Activated T-cell treated with anti-CD3 and anti-CD28 coated beads, Interleukin-2, amount 50 U/mL, for 1 hour (primary cell): ENCODE results near the gene KRTAP20-4.

ENCODE experiments used
- DNase-seq: peaks from one replicate; pipeline ENCODE4 v3.0.0-alpha.2; 2020

KRTAP20-4 gene

DNA sequence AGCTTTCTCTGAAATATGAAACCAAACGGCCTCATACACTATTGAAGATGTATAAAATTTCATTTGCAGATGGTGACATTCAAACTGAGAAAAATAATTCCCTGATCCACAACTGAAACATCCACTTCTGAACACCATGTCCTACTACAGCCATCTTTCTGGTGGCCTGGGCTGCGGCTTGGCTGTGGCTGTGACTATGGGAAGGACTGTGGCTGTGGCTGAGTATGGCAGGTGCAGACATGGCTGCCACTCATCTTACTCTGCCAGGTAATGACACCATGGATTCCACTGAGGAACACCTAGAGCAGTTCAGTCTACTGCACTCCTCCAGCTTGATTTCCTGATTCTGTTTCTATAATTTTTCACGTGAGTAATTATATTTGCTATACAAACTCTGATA, at the start of gene KRTAP20-4:
Gene KRTAP20-4 (plus strand): TSS at position 106 of the 400 bp plus-strand sequence.
- DNase-seq: no peak

DNA sequence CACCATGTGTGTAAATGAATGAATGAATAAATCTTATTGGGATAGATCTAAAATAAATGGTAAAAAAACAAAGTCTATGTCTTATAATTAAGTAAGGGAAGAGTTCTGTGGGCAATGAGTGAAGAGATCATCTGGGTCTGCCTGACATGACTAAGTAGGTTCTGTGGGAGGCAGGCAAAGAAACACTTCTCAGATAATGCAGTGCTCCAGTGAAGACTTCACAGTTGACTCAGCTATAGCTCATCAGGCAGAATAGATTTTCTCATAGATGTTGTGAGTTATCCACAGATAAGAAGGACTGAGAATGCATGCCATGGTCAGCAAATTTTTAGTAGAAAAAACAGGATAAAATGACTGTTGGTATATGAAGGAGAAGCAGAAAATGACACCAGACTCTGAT, 42.7 kb upstream of the KRTAP20-4 start:
- no peak for DNase-seq

DNA sequence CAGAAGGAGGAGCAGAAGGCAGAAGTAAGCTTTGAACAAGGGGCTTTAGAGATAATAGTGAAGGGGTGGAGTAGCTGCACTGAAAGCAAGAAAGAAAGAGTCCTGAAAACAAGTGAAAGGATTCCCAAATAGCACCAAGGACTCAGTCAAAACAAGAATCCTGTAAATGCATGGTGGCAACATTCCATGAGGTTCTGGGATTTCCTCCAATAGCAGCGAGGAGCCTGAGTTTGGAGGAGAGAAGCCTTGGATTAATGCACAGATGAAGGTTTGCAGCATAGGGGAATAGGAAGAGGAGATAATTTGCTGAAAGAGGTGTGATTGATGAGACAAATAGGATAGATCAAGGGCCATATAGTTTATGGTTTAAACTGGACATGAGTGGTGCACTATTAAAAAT, 41.1 kb upstream of the KRTAP20-4 start:
- DNase-seq: no peak

DNA sequence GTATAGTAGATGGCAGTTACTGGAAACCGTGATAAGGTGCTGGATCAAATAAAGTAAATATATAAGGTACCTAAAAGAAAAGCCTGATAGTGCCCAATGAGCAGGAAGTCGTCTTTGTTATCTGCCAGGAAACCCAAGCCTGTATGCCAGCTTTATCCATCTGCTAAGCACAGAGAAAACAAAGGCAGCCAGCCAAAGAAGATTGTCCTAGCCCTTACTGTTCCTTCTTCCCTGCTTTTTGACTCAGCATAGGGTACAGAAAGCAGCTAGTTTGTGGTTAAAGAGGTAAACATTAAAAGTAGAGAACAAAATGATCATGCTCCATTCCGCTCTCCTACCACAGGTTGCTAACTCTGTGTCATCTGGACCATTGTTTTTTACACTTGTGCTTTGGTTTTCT, 40.3 kb upstream of the KRTAP20-4 start:
- no peak for DNase-seq

DNA sequence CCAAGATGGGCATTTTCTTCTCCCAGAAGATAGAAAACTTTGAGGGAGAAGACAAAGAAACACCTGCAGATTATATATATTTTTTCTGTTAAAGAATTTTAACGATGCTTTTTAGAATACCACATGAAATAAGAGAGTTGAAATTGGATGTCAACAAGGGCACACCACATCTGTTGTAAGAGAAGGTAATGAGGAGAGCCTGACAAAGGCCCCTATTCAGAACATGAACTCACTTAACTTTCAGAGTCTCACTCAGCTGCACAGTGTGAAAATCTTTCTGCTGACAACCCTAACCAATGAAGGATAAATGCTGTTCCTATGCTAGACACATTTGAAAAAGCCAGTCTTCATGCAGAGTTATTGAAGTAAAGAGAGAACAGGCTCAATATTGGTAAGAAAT, 37.6 kb upstream of the KRTAP20-4 start:
- DNase-seq: no peak

DNA sequence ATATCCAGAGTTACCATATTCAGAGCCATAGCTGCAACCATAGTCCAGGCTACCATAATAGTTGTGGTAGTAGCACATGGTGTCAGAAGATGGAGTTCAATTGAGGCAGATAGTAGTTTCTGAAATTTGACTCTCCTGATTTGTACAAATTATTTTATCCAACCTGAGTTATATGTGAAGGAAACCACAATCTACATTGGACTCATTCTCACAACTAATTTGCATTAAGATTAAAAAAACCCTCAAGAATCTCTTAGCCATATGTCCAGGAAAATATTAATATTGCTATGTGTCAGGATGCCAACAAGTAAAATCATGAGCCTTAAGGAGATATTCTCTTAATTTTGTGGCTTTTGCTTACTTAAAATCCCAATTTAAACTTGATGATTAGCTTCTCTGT, 30.1 kb upstream of the KRTAP20-4 start, which contains the start of gene KRTAP22-2:
Gene KRTAP22-2 (minus strand): TSS at position 101 of the 400 bp plus-strand sequence.
- DNase-seq: no peak

DNA sequence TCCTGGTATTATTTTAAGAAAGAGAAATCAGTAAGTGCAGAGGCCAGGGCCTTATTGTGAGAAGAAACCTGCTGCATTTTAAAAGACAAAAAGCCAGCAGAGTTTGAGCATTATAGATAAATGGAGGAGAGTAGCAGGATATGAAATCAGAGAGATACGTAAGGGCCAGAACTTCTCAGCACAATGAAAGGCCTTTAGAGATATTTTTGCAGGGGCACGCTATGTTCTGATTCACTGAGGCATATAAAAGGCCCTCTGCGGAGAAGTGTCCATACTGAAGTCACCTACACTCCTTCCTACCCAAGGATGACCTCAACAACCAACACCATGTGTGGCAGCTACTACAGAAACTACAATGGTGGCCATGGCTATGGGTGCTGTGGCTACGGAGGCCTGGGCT, 28.3 kb upstream of the KRTAP20-4 start, which contains the start of gene KRTAP6-3:
Gene KRTAP6-3 (plus strand): TSS at position 301 of the 400 bp plus-strand sequence. CDS start 6 bp downstream, at position 307.
- no peak for DNase-seq

DNA sequence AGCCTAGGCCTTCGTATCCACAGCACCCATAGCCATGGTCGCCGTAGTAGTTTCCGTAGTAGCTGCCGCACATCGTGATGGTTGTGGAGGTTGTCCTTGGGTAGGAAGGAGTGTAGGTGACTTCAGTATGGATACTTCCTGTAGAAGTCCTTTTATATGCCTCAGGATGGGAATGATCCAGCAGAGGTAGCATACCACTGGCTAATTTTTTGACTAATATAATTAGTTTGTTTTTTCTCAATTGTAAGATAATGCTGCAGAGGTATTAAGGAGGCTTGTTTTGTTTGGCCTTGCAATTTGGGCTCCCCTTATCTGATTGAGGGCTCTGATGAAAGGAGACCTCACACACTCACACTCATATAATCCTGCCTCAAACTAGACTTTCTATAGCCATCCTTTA, 21.6 kb upstream of the KRTAP20-4 start, which contains the start of gene KRTAP6-2:
Gene KRTAP6-2 (minus strand): TSS at position 101 of the 400 bp plus-strand sequence. CDS start 28 bp downstream, at position 73.
- DNase-seq: no peak

DNA sequence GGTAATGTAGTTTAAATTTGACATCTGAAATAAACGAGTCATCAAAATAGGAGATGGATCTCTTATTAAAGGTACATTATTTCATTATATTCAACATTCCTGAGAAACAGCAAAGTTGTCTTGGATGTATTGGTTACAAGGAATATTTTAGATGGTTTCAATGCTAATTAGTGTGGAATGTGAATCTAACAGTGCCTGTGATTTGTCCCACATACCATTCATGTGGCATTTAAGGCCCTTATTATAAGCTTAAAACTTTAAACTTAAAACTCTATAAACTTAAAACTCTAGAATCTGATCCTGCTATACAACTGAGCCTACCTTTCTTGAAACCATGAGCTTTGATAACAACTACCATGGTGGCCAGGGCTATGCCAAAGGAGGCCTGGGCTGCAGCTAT, 19.6 kb upstream of the KRTAP20-4 start, which contains the start of gene KRTAP22-1:
Gene KRTAP22-1 (plus strand): TSS at position 301 of the 400 bp plus-strand sequence.
- DNase-seq: no peak

DNA sequence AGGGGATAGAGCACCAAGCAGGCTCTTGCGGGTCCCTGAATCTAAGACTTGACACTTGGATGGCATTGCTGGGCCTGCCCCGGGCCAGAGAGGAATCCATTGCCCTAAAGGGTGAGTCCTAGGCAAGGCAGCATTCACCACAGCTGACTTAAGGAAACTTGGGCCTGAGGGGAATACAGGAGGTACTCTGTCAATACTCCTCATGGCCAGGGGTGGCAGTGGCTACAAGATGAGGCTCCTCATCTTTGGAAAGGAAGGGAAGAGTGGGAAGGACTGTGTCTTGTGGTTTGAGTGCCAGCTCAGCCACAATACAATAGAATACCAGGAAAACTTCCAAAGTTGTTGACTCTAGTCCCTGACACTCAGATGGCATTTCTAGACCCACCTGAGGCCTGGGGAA, 14.5 kb upstream of the KRTAP20-4 start:
- no peak for DNase-seq

DNA sequence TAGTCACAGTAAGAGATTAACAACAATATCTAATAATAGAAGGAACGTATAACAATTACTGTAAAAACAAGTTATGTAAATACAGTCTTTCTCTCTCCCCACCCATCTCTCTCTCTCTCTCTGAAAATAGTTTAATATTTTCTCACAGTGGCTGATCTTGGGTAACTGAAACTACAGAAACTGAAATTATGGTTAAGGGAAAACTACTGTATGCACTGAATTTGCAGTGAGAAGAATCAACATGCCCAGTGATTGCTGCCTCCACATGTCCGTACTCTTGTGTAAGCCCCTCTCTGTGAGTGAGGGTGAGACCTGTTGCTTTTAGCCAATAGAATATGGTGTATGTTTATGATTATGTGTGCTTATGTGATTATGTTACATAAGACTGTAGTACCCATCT, 8.3 kb upstream of the KRTAP20-4 start:
- no peak for DNase-seq

DNA sequence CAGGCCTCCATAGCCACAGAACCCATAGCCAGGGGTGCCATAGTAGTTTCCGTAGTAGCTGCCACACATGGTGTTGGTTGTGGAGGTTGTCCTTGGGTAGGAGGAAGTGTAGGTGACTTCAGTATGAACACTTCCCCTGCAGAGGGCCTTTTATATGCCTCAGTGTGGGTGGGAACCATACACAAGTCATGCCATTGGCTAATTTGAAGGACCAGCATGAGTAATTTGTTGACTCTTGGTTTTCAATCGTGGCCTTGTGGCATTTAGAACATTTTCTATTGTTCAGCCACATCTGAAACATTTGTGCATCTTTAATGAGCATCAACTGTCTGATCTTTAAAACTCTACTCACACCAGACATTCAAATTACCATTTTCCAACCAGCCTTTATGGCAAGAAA, 6.6 kb upstream of the KRTAP20-4 start, which contains the start of gene KRTAP6-1:
Gene KRTAP6-1 (minus strand): TSS at position 95 of the 400 bp plus-strand sequence. CDS start 26 bp downstream, at position 69.
- DNase-seq: no peak

DNA sequence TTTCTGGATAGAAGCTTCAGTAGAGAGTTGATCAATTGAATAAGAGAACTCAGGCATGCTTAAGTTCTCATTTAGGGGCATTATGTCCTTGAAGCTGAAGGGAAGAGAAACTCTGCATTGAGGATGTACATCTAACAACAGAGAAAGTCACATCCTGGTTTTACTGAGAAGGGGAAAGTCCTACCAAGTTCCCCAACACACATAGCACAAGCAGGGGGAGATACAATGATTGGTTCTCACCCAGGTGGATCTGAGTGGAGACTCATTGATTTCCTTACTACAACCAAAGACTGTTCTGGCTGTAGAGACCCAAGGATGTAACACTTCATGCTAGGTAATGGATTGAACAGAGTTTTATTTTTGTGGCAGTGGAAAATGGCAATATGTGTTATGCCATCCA, 5.2 kb upstream of the KRTAP20-4 start:
- no peak for DNase-seq

DNA sequence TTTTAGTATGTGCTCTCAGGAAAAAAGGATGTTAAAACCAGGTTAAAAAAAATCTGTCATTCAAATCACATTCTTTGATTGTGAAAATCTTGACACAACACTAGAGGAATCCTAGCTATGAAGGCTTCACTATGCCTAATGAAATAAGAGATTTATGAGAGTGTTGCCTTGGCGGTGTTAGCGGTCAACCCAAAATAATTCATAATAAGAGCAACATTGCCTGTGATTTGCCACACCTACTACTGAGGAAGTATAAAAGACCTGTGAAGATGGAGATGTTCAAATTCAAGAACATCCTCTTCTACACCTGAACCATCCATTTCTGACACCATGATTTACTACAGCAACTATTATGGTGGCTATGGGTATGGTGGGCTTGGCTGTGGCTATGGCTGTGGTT, 4.3 kb upstream of the KRTAP20-4 start, which contains the start of gene KRTAP20-1:
Gene KRTAP20-1 (plus strand): TSS at position 301 of the 400 bp plus-strand sequence. CDS start 30 bp downstream, at position 331.
- DNase-seq: no peak

DNA sequence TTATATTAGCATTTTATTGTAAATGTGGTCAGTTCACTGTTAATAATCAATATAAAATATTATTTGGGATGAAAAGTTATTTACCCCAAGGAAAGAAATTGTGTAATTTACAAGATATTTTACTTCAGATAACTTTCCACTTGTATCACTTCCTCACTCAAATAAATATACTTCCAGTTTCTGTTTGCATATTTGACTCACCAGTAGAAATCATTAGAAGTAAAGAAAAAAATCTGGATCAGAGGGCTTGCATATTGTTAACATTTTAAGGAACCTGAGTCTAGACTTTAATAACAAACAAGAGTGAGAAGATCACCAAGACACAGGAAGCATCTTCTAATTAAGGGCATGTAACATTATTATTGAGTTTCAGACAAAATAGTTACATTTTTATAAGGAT, 347 bp upstream of the KRTAP20-4 start:
- DNase-seq: no peak

DNA sequence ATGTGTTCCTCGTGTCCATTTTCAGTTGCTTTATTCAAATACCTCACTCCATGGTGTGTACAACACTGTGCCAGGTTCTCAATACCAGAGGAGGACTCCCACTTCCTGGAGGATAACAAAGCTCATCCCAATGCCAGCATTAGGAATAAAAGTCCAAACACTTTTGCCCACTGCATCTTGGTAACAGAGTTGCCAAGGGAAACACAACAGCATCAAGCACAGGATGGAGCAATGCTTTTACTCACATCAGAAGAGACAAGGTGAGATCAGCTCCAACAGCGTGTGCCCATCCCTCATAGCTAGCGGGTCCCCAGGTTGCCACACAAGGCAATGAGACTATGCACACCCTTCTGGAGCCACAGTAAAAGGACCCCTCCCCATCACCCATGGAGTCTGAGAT, 2.9 kb downstream of the KRTAP20-4 start:
- DNase-seq: no peak

DNA sequence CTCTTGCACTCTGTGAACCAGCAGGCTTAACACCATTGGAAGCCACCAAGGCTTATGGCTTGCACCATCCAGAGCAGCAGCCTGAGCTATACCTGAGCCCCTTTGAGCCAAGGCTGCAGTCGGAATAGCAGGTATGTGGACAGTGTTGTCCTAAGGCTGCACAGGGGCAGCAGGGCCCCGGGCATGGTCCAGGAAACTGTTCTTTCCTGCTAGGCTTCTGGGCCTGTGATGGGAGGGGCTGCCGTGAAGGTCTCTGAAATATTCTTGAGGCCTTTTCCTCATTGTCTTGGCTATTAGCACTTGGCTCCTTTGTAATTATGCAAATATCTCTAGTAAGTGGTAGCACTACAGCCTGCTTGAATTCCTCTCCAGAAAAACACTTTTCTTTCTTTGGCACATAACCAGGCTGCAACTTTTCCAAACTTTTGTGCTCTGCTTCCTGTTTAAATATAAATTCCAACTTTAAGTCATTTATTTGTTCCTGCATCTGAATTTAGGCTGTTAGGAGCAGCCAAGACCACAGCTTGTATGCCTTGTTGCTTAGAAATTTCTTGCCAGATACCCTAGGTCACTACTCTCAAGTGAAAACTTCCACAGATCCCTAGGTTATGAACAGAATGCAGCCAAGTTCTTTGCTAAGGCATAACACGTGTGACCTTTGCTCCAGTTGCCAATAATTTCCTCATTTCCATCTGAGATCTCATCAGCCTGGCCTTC, 5.2 kb downstream of the KRTAP20-4 start:
- no peak for DNase-seq

DNA sequence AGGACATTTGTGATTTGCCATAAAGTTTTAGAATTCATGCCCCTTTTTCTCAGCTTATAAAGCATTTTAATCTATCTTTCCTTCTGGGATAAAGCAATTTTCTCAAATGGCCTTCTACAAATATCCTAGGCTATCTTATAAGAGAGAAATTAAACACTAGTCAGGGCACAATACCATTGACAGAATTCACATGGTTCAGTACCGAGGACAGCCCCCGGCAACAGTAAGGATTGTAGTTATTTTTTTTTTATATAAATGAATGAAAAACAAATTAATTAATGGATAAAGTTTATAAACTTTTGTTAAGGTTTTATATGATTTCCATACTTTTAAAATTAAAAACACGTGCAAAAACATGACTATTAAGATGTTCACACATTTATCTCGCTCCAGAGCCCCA, 7.7 kb downstream of the KRTAP20-4 start:
- no peak for DNase-seq

DNA sequence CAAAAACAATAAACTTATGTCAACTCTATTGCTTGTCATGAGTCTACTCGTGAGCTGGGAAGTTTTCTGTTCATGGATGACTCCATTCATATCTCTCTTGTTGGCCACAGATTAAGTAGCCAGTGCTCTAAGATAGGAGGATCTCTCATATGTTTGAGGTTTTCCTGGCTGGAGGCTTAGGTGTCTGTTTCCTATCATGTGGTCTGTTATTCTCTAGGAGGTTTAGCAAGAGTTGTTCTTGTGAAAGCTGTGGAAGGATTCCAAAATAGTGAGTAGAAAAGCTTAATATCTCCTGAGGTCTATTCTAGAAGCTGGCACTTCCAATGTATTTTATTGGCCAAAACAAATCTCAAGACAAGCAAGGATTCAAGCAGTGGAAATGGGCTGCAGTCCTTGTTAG, 8.8 kb downstream of the KRTAP20-4 start:
- DNase-seq: no peak

DNA sequence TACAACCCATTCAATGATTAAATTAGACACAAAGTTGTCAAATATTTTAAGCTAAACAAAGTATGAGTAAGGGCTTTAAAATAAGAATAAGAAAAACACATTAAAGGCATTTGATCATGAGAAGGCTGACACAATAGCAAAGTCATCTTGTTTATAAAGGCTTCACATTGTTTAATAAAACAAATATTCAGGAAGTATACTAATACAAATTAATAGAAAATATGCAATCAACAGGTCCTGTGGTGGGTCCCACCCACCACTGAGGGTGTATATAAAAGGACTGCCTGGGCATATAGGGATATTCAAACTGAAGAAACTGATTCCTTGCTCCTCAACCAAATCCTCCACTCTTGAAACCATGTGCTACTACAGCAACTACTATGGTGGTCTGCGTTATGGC, 14.5 kb downstream of the KRTAP20-4 start, which contains the start of gene KRTAP20-2:
Gene KRTAP20-2 (plus strand): TSS at position 301 of the 400 bp plus-strand sequence. CDS start 58 bp downstream, at position 359.
- DNase-seq: no peak

DNA sequence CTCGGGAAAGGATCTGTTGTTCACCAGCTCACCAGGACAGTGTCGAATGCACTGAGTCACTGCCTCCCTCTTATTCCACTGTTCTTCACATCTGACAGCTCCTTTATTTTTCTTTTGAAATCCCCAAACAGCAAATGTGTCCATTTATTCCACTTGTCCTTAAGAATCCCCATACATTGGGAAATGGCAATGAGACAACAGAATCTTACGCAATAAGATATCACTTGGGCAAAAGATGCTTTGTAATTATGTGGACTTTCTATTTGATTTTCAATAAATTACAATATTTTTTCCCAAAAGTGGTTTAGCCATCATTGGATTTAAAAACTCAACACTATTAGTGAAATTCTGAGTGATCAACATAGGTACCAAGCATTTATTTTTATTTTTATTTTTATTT, 18.3 kb downstream of the KRTAP20-4 start:
- no peak for DNase-seq

DNA sequence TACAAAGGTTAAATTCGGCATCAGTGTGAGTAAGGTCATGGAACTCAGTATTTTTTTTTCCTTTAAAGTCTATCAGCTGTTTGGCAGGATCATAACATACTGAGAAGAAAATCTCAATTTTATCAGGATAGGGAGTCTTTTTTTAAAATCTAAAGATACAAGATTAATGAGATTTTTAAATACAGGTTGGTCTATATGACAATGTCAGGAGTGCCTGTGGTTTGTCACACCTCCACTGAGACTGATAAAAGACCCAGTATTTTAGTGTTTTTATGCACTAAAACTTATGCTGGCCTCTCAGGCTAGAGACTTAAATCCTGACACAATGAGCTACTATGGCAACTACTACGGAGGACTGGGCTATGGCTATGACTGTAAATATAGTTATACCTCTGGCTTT, 22.1 kb downstream of the KRTAP20-4 start, which contains the start of gene KRTAP20-3:
Gene KRTAP20-3 (plus strand): TSS at position 301 of the 400 bp plus-strand sequence.
- DNase-seq: no peak

DNA sequence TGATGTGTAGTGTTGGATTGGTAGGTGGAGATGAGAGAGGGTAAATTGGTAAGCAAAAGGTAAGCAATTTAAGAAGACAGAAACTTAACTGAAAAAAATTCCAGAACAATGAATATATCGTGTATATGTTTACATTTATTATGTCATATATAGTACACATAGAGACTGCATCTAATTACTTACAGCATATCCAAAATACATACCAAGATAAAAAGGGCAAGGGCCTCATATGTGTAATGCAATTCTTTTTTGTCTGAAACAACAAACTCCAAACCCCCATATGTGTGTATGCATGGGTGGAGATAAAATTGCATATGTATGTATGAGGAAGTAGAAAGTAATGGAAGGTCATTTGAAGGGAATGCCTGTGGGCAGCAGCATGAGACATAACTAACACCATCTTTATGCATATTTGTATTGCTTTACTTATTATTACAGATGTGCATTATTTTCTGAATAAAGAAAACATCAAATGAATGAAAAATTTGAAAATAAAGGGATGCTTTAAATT, 26.5 kb downstream of the KRTAP20-4 start:
- DNase-seq: no peak

DNA sequence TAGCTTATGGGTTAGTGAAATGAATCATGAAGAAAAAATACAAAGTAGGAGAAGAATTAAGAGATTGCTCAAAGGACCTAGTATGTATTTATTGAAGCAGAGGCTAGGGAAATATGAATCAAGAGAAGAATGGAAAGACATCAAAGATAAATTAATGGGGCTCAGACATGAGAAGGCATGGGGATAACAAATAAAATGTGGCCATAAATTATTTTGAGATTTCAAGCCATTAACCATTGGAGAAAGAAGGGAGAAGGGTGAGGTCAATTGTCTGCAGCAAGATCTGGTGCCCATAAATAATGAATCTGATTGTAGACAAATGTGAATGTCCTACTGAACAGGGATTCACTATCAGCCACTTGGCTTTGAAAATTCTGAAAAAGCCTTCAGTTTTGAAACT, 32.5 kb downstream of the KRTAP20-4 start:
- DNase-seq: no peak
